AML-193 (cell line): ENCODE data around the gene R3HDM1.
"Not testable (repeated sequence)": the region's sequence is repeated elsewhere in the genome, so short reads cannot be mapped to it uniquely, and the experiment has no call there.

ENCODE experiments used
- DNase-seq, 2 experiments: peaks; one replicate each; lab custom pipeline; 2025; lab: John Stamatoyannopoulos, UW

The R3HDM1 gene

GRCh38 chr2:135641156-135642068, 110.1 kb downstream of the R3HDM1 start:
- no peak for DNase-seq

- DNase-seq: no peak
Measured at GRCh38 chr2:135647836-135648579, 116.7 kb downstream of the R3HDM1 start.

GRCh38 chr2:135650721-135651120, 119.4 kb downstream of the R3HDM1 start:
- DNase-seq: no peak

GRCh38 chr2:135651717-135652116, 120.4 kb downstream of the R3HDM1 start:
- DNase-seq: no peak

- not testable (repeated sequence) for DNase-seq
Measured at GRCh38 chr2:135654239-135654638, 123.0 kb downstream of the R3HDM1 start.

- DNase-seq: no peak
Measured at GRCh38 chr2:135657806-135658582, 126.7 kb downstream of the R3HDM1 start.

GRCh38 chr2:135662088-135662487, 130.8 kb downstream of the R3HDM1 start:
- no peak for DNase-seq

- DNase-seq: no peak
Measured at GRCh38 chr2:135663148-135663700, 131.9 kb downstream of the R3HDM1 start.

GRCh38 chr2:135664623-135665068, 133.4 kb downstream of the R3HDM1 start:
- no peak for DNase-seq

- no peak for DNase-seq
Measured at GRCh38 chr2:135667045-135667444, 135.8 kb downstream of the R3HDM1 start.

GRCh38 chr2:135674453-135674852, 143.2 kb downstream of the R3HDM1 start:
- no peak for DNase-seq

GRCh38 chr2:135676031-135676430, 144.7 kb downstream of the R3HDM1 start:
- no peak for DNase-seq

- no peak for DNase-seq
Measured at GRCh38 chr2:135679125-135679524, 147.8 kb downstream of the R3HDM1 start.

- no peak for DNase-seq
Measured at GRCh38 chr2:135685361-135685760, 154.1 kb downstream of the R3HDM1 start.

- no peak for DNase-seq
Measured at GRCh38 chr2:135688978-135689377, 157.7 kb downstream of the R3HDM1 start.

- DNase-seq: no peak
Measured at GRCh38 chr2:135689679-135690078, 158.4 kb downstream of the R3HDM1 start.

- DNase-seq: no peak
Measured at GRCh38 chr2:135694711-135695110, 163.4 kb downstream of the R3HDM1 start.

- DNase-seq: no peak
Measured at GRCh38 chr2:135698838-135699237, 167.6 kb downstream of the R3HDM1 start.

GRCh38 chr2:135701442-135701841, 170.2 kb downstream of the R3HDM1 start:
- DNase-seq: no peak

- DNase-seq: no peak
Measured at GRCh38 chr2:135703300-135703699, 172.0 kb downstream of the R3HDM1 start.

- not testable (repeated sequence) for DNase-seq
Measured at GRCh38 chr2:135704075-135704474, 172.8 kb downstream of the R3HDM1 start.

GRCh38 chr2:135708159-135708558, 176.9 kb downstream of the R3HDM1 start:
- DNase-seq: no peak
